GF-D8 (cell line): ENCODE data around the gene GRID1.
"Not testable (repeated sequence)": the region's sequence is repeated elsewhere in the genome, so short reads cannot be mapped to it uniquely, and the experiment has no call there.

Experiments used
- DNase-seq: peaks from one replicate; lab custom pipeline; 2025; lab: John Stamatoyannopoulos, UW

The GRID1 gene

GRCh38 chr10:86191166-86191565, 175.4 kb downstream of the GRID1 start:
- no peak for DNase-seq

GRCh38 chr10:86190291-86190690, 176.3 kb downstream of the GRID1 start:
- no peak for DNase-seq

GRCh38 chr10:86189891-86190290, 176.7 kb downstream of the GRID1 start:
- DNase-seq = no peak

GRCh38 chr10:86188796-86189558, 177.6 kb downstream of the GRID1 start:
- DNase-seq = no peak

GRCh38 chr10:86188326-86188725, 178.3 kb downstream of the GRID1 start:
- DNase-seq = no peak

GRCh38 chr10:86187499-86188239, 178.9 kb downstream of the GRID1 start:
- DNase-seq = no peak

- no peak for DNase-seq
Observed at GRCh38 chr10:86186633-86187032, 180.0 kb downstream of the GRID1 start.

GRCh38 chr10:86182595-86182994, 184.0 kb downstream of the GRID1 start:
- DNase-seq = no peak

GRCh38 chr10:86182150-86182549, 184.4 kb downstream of the GRID1 start:
- DNase-seq = no peak

GRCh38 chr10:86180861-86181260, 185.7 kb downstream of the GRID1 start:
- DNase-seq = no peak

GRCh38 chr10:86179961-86180360, 186.6 kb downstream of the GRID1 start:
- DNase-seq = no peak

- DNase-seq = no peak
Observed at GRCh38 chr10:86179153-86179524, 187.5 kb downstream of the GRID1 start.

- DNase-seq = no peak
Observed at GRCh38 chr10:86178401-86179152, 188.0 kb downstream of the GRID1 start.

GRCh38 chr10:86177537-86178155, 188.9 kb downstream of the GRID1 start:
- no peak for DNase-seq

- no peak for DNase-seq
Observed at GRCh38 chr10:86176850-86177536, 189.6 kb downstream of the GRID1 start.

- DNase-seq = not testable (repeated sequence)
Observed at GRCh38 chr10:86175476-86175875, 191.1 kb downstream of the GRID1 start.

- no peak for DNase-seq
Observed at GRCh38 chr10:86172301-86172700, 194.3 kb downstream of the GRID1 start.

- DNase-seq = no peak
Observed at GRCh38 chr10:86170255-86171108, 196.1 kb downstream of the GRID1 start.

- DNase-seq = no peak
Observed at GRCh38 chr10:86169506-86170254, 196.9 kb downstream of the GRID1 start.

GRCh38 chr10:86169066-86169465, 197.5 kb downstream of the GRID1 start:
- no peak for DNase-seq
